ENCODE data around the gene FMNL2. TPM values are rescaled to one million over a fixed set of nuclear protein-coding genes. Genes with fewer than 3 reads are reported as not detected.

FMNL2 gene
- total and polyA plus RNA-seq, 12 donors: 3.3 to 16.0 (median 4.5) TPM

GRCh38 chr2:152577579-152577978 is 242.6 kb downstream of the FMNL2 start:
- Histone ChIP-seq H3K27ac (no peak overlapping the region), H3K27me3 (no peaks in the 10 kb centered on the region), H3K36me3 (peaks cover 0 to 10% (median 0%) of the 10 kb centered on the region in 9 donors), H3K9me3 (no peaks in the 10 kb centered on the region), H3K4me1 (peaks cover 0 to 21% (median 0%) of the 10 kb centered on the region in 9 donors), H3K4me3 (no peak overlapping the region)
- intact Hi-C loops (cut with DNase I): loop anchor here in 1 of 10 donors (10.0 kb wide), 1 partner anchor 243 kb away; the partner anchor contains the start of gene FMNL2
- TF ChIP-seq CTCF (IDR thresholded peaks at IDR 0.05): no peak
- 58 to 62% methylated on average over 1 of the region's 1 CpG for WGBS, 2 donors
- no peak for ATAC-seq
- no peak for DNase-seq

GRCh38 chr2:152578573-152578972 is 243.6 kb downstream of the FMNL2 start:
- Histone ChIP-seq H3K9me3 (no peaks in the 10 kb centered on the region), H3K27ac (no peak overlapping the region), H3K4me3 (no peak overlapping the region), H3K4me1 (peaks cover 0 to 14% (median 1%) of the 10 kb centered on the region in 9 donors), H3K36me3 (peaks cover 0 to 10% (median 0%) of the 10 kb centered on the region in 9 donors), H3K27me3 (no peaks in the 10 kb centered on the region)
- DNase-seq (no peak), ATAC-seq (no peak)
- no peak for TF ChIP-seq CTCF (IDR thresholded peaks at IDR 0.05)
- WGBS, 2 donors: 77 to 92% methylated on average over 4 of the region's 4 CpGs
- intact Hi-C loops (cut with DNase I): loop anchor here in 1 of 10 donors (10.0 kb wide), 1 partner anchor 244 kb away; the partner anchor contains the start of gene FMNL2

GRCh38 chr2:152580714-152581113 is 245.7 kb downstream of the FMNL2 start:
- no peaks in the 10 kb centered on the region for H3K9me3 ChIP-seq
- no peak for ATAC-seq
- no peak for TF ChIP-seq CTCF (IDR thresholded peaks at IDR 0.05)
- WGBS, 2 donors: 61 to 68% methylated on average over 3 of the region's 3 CpGs
- H3K4me3 ChIP-seq: no peak overlapping the region
- intact Hi-C loops (cut with DNase I): loop anchor here in 1 of 10 donors (10.0 kb wide), 1 partner anchor 246 kb away; the partner anchor contains the start of gene FMNL2
- peaks cover 0 to 23% (median 5%) of the 10 kb centered on the region in 9 donors for H3K4me1 ChIP-seq
- H3K27me3 ChIP-seq: no peaks in the 10 kb centered on the region
- H3K27ac ChIP-seq: no peak overlapping the region
- no peak for DNase-seq
- H3K36me3 ChIP-seq: peaks cover 0 to 10% (median 0%) of the 10 kb centered on the region in 9 donors

- no peak for ATAC-seq
- no peak for TF ChIP-seq CTCF (IDR thresholded peaks at IDR 0.05)
These were observed 246.4 kb downstream of the FMNL2 start for GRCh38 chr2:152581360-152581759.

More at GRCh38 chr2:152581360-152581759, 246.4 kb downstream of the FMNL2 start:
- no peak overlapping the region for H3K4me3 ChIP-seq
- peaks cover 0 to 29% (median 6%) of the 10 kb centered on the region in 9 donors for H3K4me1 ChIP-seq
- no peaks in the 10 kb centered on the region for H3K9me3 ChIP-seq
- DNase-seq: no peak
- peaks cover 0 to 10% (median 0%) of the 10 kb centered on the region in 9 donors for H3K36me3 ChIP-seq
- intact Hi-C loops (cut with DNase I): loop anchor here in 1 of 10 donors (10.0 kb wide), 1 partner anchor 247 kb away; the partner anchor contains the start of gene FMNL2
- no peak overlapping the region for H3K27ac ChIP-seq
- WGBS, 2 donors: 89 to 90% methylated on average over 11 of the region's 11 CpGs
- no peaks in the 10 kb centered on the region for H3K27me3 ChIP-seq
